GM18951 (cell line): ENCODE data around the gene PSD4.

Experiments used
- POLR2A ChIP-seq: IDR thresholded peaks from 4 replicates; pipeline ENCODE4 v1.6.1; 2011; ENCODE audit warnings: mild to moderate bottlenecking; ENCODE audit not compliant: insufficient read length, insufficient read depth; ENCODE audit errors: extremely low read depth
- in situ Hi-C: fragments of 300-500 bp; cut with MboI; formaldehyde crosslinking; loops from one replicate; pipeline ENCODE4 v1.12.0; 2022; ENCODE audit warnings: low sequenced_read_pairs, mixed read lengths, inconsistent platforms; ENCODE audit not compliant: unreplicated experiment

Gene PSD4

DNA sequence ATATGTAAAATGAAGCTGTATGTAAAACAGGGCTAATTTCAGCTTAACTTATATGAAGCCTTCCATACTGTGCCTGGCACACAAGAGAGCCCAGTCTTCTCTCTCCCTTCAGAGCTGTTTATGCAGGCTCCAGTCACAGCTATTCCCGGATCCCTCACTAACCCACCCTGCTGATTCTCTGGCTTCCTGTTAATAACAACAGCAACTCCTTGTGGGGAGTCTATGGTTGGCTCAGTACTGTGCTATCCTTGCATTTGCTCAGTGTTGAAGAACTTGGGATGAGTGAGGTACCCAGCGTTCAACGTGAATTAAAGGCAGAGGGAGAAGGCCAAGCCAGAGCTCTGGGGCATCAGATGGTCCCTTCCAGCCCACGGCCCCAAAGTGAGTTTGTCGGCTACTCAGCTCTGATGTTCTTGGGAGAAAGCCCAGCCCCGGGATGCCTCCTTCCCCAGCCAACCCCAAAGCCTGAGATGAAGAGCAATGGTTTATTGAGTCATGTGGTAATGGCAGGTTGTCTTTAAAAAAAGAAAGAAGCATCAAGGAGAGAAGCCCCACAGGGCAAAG is 43.2 kb downstream of the PSD4 start:
- in situ Hi-C loops, result no loop called here
- TF ChIP-seq POLR2A, result no peak

DNA sequence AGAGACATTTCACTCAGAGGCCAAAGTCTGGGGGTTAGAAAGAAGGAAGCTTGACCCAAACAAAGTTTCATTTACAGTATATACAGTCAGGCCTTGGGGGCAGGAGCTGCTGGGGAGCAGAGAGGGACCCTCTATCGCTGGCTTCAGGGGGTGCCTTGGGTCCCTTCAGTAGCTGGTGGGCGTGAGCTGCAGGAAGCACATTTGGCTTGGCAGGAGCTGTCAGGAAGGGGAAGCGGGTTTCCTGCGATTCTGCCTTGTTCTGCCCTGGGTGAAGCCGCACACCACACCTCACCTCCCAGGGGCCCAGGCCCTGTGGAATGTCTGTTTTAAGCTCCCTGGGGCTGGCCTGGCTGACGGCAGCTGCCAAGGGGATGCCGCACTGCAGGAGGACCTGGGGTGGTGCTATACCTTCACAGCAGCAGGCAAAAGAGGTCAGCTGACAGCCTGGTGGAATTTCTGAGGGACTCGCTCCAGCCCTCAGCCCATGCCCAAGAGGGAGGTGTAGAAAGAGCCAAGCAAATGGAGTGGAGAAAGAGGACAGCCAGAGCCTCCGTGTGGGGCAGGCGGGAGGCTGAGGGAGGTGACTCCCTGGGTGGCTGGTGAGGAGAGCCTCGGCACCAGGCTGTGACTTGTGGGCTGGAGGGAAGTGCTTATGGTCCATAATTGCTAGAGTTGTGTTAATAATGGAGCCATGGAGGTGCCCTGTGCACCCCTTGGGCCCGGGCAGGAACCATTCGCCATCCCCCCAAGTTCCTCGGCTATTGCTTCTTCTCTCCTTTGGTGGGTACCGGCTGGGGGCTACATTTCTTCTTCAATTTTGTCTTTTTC is 43.9 kb downstream of the PSD4 start:
- no peak for TF ChIP-seq POLR2A
- in situ Hi-C loops, result no loop called here

DNA sequence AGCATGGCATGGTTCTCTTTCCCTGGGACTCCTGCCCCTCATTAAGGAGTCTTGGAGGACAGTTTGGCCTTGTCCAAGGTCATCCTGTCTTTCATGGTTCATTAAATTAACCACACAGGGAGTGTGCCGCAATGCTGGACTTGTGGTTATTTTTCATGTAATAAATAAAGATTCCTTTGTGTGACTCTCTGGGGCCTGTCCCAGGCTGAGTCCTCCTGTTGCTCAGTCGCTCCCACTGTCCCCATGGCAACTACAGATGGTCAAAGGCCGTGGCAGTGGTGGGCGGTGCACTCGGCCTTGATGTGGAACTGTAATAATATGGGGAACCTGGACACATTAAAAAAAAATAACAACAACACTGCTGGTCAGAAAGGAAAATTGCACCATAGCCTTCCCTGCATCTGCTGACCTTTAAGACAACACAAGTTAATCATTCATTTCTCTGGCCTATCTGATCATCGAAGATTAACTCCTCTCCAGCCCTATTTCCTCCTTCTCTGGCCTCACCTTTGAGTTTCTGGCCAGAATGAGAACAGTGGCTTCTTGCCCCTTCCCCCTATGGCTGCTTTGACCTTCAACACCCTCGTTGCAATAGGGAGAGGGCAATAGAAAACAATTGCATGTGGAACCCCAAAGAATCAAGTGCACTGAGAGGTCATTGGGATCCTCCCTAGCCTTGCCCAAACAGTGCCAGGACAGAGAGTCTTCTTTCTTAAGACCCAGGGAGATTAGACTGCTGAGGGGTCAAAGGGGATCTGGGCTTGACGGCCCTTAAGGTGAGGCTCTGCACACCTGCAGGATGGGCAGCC is 44.7 kb downstream of the PSD4 start:
- TF ChIP-seq POLR2A, result no peak
- in situ Hi-C loops, result no loop called here

DNA sequence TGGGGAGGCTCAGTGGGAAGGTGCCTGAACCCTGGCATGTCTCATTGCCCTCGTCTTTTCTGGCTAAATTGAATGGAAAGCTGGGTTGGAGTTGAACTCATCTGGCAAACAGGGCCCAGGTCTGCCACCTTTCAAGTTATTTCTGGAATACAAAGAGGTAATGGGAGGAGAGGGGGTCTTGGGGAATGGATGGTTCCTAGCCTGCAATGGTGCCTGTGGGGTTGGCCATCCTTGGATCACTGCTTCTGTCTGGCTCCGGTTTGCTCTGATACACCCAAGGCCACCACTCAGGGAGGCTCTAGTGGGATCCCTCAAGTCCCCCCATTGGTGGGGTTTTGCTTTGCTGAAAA is 45.3 kb downstream of the PSD4 start:
- TF ChIP-seq POLR2A, result no peak
- in situ Hi-C loops, result no loop called here

DNA sequence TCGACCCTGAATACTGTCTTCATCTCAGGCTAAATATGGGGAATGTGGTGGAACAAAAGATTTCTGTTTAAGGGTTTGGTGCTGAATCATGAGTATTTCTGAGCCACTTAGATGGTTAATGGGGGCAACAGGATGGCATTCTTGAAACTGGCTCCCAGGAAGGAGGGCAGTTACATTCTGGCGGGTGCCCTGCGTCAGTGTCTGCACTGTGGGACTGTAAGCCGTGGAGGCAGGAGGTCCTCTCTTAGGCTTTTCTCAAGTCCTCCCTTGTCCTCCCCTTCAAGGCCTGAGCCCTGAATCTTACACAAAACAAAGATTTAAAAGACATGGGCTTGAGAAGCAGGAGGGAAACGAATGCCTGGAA is 45.7 kb downstream of the PSD4 start:
- in situ Hi-C loops, result no loop called here
- no peak for TF ChIP-seq POLR2A

DNA sequence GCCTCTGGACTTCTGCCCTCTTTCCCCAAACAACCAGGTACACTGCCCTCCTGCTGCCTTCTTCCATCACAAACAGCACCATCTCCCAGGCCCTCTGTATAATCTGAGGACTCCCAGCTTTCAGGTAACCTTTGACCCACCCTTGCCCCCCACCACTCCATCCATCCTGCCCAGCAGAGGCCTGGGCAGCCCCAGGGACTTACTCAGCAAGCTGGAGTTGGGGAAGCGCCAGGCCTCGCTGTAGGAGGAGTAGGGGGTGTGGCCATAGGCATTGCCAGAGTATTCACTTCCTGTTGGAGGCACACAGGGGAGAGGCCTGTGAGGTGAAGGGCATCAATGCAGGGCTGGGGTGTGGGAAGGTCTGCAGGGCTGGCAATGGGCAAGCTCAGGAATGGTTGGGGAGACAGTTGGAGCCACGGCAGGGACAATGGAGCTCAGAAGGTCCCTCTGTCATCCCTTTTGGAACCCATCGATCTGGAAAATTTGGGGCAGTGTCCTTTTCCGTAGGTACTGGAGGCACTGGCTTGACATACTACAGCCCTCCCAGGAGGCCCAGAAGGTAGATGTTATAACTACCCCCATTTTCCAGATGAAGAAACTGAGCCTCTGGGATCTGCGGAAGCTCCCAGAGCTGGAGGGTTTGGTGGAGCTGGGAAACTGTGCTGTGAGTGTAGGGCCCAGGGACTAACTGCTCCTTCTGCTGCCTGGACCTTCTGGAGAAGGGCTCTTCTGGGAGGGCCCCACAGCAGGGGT is 46.3 kb downstream of the PSD4 start:
- in situ Hi-C loops, result no loop called here
- no peak for TF ChIP-seq POLR2A

DNA sequence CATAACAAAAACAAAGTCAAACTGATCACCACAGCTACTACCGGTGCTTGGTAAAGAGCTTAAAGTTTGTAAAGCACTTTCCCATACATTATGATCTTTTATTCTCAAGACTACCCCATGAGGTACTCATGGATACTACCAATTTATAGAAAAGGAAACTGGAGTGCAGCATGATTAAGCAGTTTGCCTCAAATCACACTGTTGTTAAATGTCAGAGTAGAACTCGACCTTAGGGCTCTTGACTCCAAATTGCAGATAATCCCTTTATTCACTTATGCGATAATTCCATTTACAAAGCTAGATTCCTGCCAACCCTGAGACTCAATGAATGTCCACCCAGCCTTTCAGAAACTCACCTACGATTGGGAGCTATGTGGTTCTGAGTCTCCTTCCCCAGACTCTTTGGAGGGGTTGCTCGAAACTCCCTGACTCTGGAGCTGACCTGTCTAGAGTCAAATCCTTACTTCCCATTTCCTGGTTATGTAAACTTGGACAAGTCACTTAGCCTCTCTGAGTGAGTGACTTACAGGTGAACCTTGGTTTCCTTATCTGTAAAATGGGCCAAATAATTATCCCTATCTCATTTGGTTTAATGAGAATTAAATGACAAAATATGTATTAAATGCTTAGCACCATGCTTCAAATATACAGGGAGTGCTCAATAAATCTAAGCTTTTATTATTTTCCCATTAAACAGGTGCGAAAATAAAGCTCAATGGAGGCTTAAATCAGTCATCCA is 47.4 kb downstream of the PSD4 start:
- TF ChIP-seq POLR2A, result no peak
- in situ Hi-C loops, result no loop called here

DNA sequence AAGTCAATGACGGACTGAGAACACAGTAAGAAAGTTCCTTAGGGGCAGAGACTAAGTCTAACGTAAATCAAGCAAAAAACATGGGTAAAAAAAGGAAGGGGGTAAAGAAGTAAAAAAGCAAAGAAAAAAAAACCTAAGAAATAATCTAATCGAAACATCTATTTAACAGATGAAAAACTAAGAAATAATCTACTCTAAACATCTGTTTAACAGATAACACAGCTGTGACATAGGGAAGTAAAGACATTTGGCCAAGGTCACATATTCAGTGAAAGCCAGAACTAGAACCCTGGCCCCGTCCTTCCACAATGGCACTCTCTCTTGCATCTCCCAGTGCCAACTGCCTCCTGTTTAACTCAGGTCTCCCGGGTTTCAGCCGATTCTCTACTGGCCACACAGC is 48.1 kb downstream of the PSD4 start:
- in situ Hi-C loops, result no loop called here
- TF ChIP-seq POLR2A, result no peak

DNA sequence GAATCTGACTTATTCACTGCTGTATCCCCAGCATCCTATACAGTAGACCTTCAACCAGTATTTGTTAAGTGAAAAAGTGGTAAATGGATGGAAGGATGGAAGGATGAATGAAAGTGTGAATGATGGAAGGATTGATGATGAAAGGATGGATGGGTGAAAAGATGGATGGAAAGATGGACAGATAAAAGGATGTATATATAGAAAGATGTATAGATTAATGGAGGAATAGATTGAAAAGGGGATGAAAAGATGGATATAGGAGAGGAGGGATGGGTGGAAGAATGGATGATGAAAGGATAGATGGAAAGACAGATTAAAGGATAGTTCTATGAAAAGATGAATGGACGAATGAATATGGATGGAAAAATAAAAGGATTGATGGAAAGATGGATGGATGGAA is 50.0 kb downstream of the PSD4 start:
- TF ChIP-seq POLR2A, result no peak
- in situ Hi-C loops, result no loop called here

DNA sequence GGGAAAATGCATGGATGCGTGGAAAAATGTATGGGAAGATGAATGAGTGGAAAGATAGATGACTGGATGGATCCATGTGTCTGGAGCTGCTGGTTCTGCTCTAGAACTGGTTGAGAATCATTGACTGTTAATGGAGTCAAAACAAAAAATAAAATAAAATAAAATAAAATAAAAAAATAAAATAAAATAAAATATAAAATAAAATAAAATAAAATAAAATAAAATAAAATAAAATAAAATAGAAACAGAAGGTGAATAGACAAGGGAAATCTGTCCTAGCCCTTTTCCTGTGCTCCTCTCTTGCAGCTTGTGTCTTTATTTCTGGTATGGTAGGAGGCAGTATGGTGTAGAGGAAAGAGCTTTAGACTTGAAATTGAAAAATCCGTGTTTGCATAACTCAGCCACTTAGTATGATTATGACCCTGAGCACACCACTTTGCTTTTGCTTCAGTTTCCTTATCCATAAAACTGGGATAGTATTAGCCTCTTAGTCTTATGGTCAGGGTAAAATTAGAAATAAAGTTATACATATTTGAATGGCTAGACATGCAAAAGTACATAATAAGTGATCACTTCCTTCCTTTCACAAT is 51.0 kb downstream of the PSD4 start:
- TF ChIP-seq POLR2A, result no peak
- in situ Hi-C loops, result no loop called here

DNA sequence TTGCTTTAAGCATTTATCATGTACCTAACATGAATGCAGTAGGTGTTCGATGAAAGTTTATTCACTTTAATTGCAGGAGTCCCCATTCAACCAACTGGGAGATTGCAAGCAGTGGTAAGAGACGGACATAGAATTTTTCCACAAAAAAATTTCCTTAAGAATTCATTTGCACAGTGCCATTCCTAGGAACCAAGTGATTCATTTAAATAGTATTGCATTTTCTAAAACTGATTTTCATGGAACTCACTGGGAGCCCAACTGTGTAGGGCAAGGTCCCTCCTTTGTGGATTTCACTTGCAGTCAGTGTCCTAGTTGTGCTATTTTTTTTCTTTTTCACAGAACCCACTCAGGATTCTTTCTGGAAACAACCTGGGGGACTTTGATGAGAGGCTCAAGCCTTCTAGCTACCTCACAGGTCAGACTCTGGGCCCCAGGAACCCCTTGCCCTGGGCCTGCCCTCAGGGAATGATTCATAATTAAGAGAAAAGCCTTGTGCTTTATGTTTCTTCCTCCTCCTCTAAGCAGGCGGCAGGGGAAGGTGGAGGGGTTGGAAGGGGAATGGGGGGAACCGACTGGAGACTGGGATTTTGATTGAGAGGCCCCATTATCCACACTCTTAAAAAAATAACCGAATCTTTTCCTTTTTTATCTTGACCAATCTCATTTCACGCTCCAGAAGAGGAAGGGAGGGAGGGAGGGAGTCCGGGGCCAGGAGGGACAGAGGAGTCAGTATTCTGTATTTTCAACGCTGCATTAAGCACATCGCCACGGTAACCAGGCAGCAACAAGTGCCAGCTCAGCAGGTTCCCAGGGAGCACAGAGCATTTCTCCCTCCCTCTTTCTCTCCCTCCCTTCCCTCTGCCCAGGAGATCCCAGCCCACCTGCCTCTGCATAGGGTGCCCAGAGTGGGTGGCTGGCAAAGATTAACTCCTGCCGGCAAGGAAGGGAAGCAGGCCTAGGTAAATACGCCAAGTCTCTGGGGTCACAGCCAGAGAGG is 51.8 kb downstream of the PSD4 start:
- no peak for TF ChIP-seq POLR2A
- in situ Hi-C loops, result no loop called here
